Raji (cell line): ENCODE measurements around the gene THBS2.

Experiments
- POLR2A ChIP-seq: IDR thresholded peaks from 2 replicates; pipeline ENCODE4 v1.6.1; 2011; ENCODE audit warnings: low read depth, low read length, control low read depth; ENCODE audit not compliant: insufficient read depth

THBS2 gene

GRCh38 chr6:169172946-169173345 lies 80.7 kb downstream of the THBS2 start:
- TF ChIP-seq POLR2A: no peak

- TF ChIP-seq POLR2A: no peak
Observed at GRCh38 chr6:169172456-169172855, 81.2 kb downstream of the THBS2 start.

GRCh38 chr6:169171951-169172350 lies 81.7 kb downstream of the THBS2 start:
- no peak for TF ChIP-seq POLR2A

DNA sequence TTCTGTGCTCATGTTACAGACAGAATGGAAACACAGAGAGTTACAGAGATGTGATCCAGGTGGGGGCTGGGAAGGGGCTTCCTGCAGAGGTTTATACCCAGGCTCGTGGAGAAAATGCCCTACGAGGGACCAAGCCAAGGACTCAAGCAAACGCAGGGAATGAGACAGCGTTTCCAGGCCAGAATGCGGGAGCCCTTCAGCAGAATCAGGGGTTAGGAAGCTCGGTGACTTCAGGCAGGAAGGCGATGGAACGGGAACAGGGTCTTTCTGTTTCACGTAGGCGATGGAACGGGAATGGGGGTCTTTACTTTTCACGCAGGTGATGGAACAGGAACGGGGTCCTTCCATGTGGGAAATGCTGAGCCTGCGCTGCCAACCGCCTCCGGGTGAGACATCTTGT lies 82.6 kb downstream of the THBS2 start:
- TF ChIP-seq POLR2A: no peak

DNA sequence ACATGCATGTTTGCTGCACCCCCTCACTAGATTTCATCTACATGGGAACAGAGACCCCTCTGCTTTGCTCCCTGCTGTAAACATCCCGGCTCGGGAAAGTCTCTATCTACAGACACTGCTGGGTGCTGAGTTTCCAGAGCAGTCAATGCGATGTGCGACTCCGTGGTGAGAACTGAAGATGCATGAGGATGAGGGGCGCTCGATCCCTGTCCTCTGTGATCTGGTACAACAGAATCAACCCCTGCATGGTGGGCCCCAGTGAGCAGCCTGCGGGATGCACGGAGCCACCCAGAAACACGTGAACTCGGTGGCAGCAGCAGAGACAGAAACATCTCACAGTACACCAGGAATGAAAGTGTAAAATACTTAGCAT lies 83.1 kb downstream of the THBS2 start:
- TF ChIP-seq POLR2A: no peak

- no peak for TF ChIP-seq POLR2A
Observed at GRCh38 chr6:169169941-169170582, 83.6 kb downstream of the THBS2 start.

DNA sequence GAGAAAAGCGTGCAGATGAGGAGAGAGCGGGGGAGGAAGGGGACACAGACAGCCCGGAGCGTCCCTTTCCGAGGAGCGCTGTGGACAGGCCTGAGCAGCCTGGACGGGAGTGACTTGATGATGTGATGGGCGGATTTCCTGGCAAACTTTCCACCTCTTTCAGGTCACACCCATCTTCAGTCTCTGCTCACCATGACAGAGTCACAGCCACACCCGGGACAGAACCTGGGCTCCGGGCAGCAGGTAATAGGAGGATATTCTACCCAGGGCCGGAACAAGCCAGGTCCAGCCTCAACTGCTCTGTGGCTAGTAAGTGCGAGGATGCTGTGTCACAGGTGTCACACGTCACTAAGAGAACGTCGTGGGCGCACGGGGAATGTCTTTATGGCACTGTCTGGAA lies 84.3 kb downstream of the THBS2 start:
- no peak for TF ChIP-seq POLR2A

DNA sequence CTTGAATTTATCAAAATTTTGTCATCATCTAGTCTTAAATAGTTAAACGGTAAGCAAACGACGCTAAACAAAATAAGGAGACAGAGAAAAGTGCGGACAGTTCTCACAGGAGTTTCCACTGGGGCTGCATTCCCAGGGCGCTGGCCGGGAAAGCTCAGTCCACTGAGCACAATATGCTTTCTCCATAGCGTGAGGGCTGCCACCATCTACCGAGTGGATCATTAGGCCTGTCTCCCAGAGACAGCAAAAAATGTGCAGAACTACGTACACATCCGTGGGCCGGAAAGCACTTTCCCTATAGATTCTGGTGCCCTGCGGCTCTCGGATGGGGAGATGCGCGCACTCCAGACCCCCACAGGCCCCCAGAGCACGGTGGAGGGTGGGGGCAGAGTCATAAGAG lies 84.9 kb downstream of the THBS2 start:
- TF ChIP-seq POLR2A: no peak

GRCh38 chr6:169168302-169168630 lies 85.4 kb downstream of the THBS2 start:
- no peak for TF ChIP-seq POLR2A

- no peak for TF ChIP-seq POLR2A
Observed at GRCh38 chr6:169167581-169168301, 85.9 kb downstream of the THBS2 start.

DNA sequence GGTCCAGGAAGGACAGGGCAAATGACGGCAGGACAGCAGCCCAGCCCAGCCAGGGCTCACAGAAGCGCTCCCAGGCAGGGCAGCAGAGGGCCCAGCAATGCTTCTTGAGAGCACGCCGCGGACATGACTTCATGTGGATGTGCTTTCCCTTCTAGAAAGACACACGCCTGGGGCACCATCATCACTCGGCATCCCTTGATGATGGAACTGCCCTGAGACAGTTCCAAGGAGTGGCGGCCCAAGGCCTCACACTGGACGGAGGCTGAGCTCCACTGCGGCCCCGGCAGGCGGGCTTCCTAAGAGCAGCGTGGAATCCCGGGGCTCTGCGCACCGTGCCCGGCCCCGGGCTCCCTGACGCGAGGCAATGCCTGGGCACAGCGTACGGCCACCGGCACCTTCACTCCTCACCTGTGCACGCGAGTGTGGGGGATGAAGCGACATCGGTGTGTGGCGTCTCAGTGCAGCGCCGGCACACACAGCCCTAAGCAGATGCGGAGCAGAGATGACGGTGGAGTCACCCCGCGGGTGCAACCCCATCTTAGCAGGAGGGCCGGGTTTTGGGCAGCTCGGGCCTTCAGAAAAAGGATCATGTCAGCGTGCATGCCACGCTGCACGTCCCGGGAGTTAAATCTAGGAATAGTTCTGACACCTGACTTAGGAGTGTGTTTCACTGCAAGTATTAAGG lies 86.6 kb downstream of the THBS2 start:
- TF ChIP-seq POLR2A: no peak
